Mesodermal cell (in vitro differentiated cells): ENCODE results near the gene SMG6.

Experiments
- H3K27ac ChIP-seq: 2 replicates; pipeline ENCODE4 v1.7.0; 2013; ENCODE audit warnings: mild to moderate bottlenecking, low read depth, low read length, moderate library complexity; ENCODE audit not compliant: severe bottlenecking
- H3K36me3 ChIP-seq: 2 replicates; pipeline ENCODE4 v1.7.1; 2013; ENCODE audit warnings: mild to moderate bottlenecking, low read length, moderate library complexity; ENCODE audit not compliant: control insufficient read depth, insufficient read depth
- H3K4me1 ChIP-seq: one replicate; pipeline ENCODE4 v1.7.1; 2013; ENCODE audit warnings: mild to moderate bottlenecking, low read length; ENCODE audit not compliant: insufficient read depth, control insufficient read depth, poor library complexity, severe bottlenecking
- H3K4me3 ChIP-seq: 2 replicates; pipeline ENCODE4 v1.7.0; 2013; ENCODE audit warnings: low read length, control low read depth, mild to moderate bottlenecking; ENCODE audit not compliant: insufficient read depth, poor library complexity, severe bottlenecking; ENCODE audit errors: extremely low read depth
- H3K9me3 ChIP-seq: 2 replicates; pipeline ENCODE4 v1.7.1; 2013; ENCODE audit warnings: mild to moderate bottlenecking, low read length, moderate library complexity; ENCODE audit not compliant: control insufficient read depth
- WGBS, 2 experiments: methylation state at CpG; one replicate each; pipeline ENCODE4 v1.1.5; 2013; ENCODE audit warnings: missing lambda C conversion rate in 2 of 2; ENCODE audit not compliant: insufficient coverage in 2 of 2; 5-methylcytosine and 5-hydroxymethylcytosine counted together

SMG6 gene

DNA sequence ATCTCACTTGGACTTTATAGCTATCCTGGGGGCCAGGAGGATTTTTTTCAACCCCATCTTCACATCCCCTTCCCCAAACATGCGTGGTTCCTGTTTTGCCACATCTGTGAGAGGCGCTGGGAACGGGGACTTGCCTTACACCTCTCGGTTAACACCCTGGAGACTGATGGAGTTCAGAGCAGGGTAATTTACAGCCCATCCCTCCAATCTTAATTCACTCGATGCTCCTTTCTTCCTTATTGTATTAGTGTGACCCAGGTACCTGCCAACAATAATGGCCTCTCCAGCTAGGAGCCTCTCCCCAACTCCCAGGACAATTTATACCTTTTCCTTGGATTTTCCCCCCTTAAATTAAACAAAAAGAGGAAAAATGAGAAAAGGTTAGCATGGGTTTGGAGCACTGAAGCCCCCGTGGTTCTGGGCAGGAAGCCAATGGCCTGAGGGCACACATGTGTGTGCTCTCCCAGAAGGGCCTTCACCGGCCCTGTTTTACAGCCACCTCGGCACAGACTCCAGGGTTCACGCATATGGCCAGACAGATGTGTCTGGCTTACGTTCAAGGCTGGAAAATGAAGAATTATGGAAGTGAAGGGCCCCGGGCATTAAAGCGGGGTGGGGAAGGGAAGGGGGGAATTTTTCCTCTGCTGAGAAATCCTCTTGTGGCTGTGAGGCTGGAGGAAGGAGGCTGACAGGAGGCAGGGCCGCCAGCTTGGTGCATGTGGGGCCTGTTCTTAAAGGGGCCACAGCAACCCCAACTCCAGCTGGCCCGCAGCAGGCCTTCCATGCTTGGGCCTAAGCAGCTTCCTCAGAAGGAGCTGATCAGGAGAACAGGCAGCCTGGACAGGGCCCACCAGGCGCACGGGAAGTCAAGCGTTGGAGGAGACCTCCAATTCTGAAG, 227.2 kb downstream of the SMG6 start:
- peaks cover 71% of the 10 kb centered on the region for H3K36me3 ChIP-seq
- peaks cover 15% of the 10 kb centered on the region for H3K4me1 ChIP-seq

GRCh38 chr17:2075336-2076086, 228.1 kb downstream of the SMG6 start:
- Histone ChIP-seq H3K9me3 (no peaks in the 10 kb centered on the region), H3K4me3 (no peak overlapping the region), H3K4me1 (peaks cover 23% of the 10 kb centered on the region), H3K36me3 (peaks cover 70% of the 10 kb centered on the region), H3K27ac (no peak overlapping the region)
- 92 to 93% methylated on average over 7 to 8 of the region's 13 CpGs for WGBS, 2 experiments

More for the DNA sequence above, 227.2 kb downstream of the SMG6 start:
- Histone ChIP-seq H3K4me3 (no peak overlapping the region), H3K27ac (no peak overlapping the region), H3K9me3 (no peaks in the 10 kb centered on the region)
- 89 to 97% methylated on average over 11 to 17 of the region's 17 CpGs for WGBS, 2 experiments

- H3K4me3 ChIP-seq: no peak overlapping the region
- peaks cover 23% of the 10 kb centered on the region for H3K4me1 ChIP-seq
- peaks cover 70% of the 10 kb centered on the region for H3K36me3 ChIP-seq
- H3K27ac ChIP-seq: no peak overlapping the region
- 93 to 97% methylated on average over 4 to 9 of the region's 10 CpGs for WGBS, 2 experiments
- no peaks in the 10 kb centered on the region for H3K9me3 ChIP-seq
Measured at GRCh38 chr17:2074919-2075318, 228.7 kb downstream of the SMG6 start.

- H3K9me3 ChIP-seq: no peaks in the 10 kb centered on the region
- 95 to 96% methylated on average over 23 of the region's 31 CpGs for WGBS, 2 experiments
- H3K4me3 ChIP-seq: no peak overlapping the region
- peaks cover 54% of the 10 kb centered on the region for H3K36me3 ChIP-seq
- H3K4me1 ChIP-seq: peaks cover 50% of the 10 kb centered on the region
- no peak overlapping the region for H3K27ac ChIP-seq
Measured at GRCh38 chr17:2071455-2072281, 231.9 kb downstream of the SMG6 start.

DNA sequence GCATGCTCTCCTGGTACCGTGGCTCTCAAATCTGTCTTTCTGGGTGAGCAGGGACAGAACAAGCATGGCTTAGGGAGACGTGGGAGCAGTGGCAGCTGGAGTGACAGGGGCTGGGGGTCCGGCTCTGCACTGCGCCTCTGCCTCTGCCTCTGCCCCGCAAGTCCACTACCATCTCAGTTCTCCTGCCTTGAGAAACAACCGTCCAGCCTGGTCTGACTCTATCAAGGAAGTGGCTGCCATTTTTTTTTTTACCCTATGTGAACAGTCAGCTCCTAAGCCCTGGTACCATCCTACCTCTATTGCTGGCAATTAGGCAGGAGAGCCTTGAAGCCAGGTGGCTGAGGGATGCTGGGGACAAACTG, 232.6 kb downstream of the SMG6 start:
- peaks cover 56% of the 10 kb centered on the region for H3K4me1 ChIP-seq
- peaks cover 54% of the 10 kb centered on the region for H3K36me3 ChIP-seq
- no peaks in the 10 kb centered on the region for H3K9me3 ChIP-seq
- 95 to 98% methylated on average over 5 to 6 of the region's 6 CpGs for WGBS, 2 experiments
- H3K4me3 ChIP-seq: no peak overlapping the region
- no peak overlapping the region for H3K27ac ChIP-seq

GRCh38 chr17:2070241-2071023, 233.2 kb downstream of the SMG6 start:
- 91 to 92% methylated on average over 8 to 13 of the region's 13 CpGs for WGBS, 2 experiments
- Histone ChIP-seq H3K27ac (no peak overlapping the region), H3K9me3 (no peaks in the 10 kb centered on the region), H3K4me3 (no peak overlapping the region), H3K4me1 (peaks cover 58% of the 10 kb centered on the region), H3K36me3 (peaks cover 54% of the 10 kb centered on the region)

DNA sequence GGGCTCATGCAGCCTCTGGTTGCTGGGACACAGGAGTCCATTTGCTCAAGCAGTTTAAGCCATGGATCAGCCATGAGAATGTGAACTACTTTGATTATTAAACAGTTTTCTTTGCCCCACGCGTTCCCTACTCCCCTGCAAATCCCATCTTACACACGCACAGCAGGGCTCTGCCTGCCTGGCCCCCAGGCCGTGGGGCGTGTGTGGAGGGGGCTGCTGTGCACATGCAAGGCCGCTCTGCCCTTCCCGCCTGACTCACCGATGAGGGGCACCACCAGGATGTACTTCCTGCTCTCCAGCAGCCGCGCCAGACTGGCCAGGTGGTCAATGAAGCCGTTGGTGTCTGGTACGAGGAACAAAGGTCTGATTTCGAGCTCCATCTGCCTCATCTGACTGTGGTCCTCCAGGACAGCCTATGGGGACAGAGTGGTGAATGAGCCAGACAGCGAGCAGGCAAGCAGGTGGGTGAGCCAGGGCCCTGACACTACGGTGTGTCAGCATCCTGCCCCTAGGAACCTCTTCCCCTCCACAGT, 235.0 kb downstream of the SMG6 start:
- Histone ChIP-seq H3K4me1 (peaks cover 66% of the 10 kb centered on the region), H3K4me3 (no peak overlapping the region), H3K27ac (peak overlapping the region; percentile 89), H3K36me3 (peaks cover 61% of the 10 kb centered on the region), H3K9me3 (no peaks in the 10 kb centered on the region)
- WGBS, 2 experiments: 92% methylated on average over 9 to 13 of the region's 15 CpGs

DNA sequence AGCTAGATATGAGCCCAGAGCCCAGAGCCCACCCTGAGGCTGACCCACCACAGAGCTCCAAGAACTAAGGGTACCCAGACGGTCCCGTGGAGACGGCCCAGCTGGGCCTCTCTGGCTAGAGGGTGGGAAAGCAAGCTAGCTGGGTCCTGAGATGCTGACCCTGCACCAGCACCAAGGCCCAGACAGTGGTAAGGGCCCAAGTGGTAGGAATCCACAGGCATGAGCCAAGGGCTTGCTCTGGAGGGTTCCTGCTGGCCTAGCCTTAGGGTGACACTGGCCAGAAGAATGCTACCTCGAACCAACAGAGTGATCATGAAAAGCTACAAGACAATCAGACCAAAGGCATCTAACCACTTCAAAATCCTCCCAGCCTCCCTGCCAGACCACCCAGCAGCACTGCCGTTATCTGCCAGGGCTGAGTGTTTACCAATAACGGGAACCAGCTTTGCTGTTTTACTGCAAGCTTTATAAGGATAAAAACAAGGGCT, 235.5 kb downstream of the SMG6 start:
- H3K4me3 ChIP-seq: no peak overlapping the region
- WGBS, 2 experiments: 81 to 82% methylated on average over 6 of the region's 6 CpGs
- peaks cover 63% of the 10 kb centered on the region for H3K36me3 ChIP-seq
- peak overlapping the region; percentile 89 for H3K27ac ChIP-seq
- H3K9me3 ChIP-seq: no peaks in the 10 kb centered on the region
- peaks cover 71% of the 10 kb centered on the region for H3K4me1 ChIP-seq

GRCh38 chr17:2067608-2068024, 236.0 kb downstream of the SMG6 start:
- Histone ChIP-seq H3K36me3 (peaks cover 59% of the 10 kb centered on the region), H3K27ac (peak overlapping the region; percentile 89), H3K4me3 (no peak overlapping the region)

More at GRCh38 chr17:2067608-2068024, 236.0 kb downstream of the SMG6 start:
- Histone ChIP-seq H3K9me3 (no peaks in the 10 kb centered on the region), H3K4me1 (peaks cover 75% of the 10 kb centered on the region)
- 75 to 91% methylated on average over 4 of the region's 5 CpGs for WGBS, 2 experiments
